ENCODE results near the gene ANKRD37.

ANKRD37 gene

DNA sequence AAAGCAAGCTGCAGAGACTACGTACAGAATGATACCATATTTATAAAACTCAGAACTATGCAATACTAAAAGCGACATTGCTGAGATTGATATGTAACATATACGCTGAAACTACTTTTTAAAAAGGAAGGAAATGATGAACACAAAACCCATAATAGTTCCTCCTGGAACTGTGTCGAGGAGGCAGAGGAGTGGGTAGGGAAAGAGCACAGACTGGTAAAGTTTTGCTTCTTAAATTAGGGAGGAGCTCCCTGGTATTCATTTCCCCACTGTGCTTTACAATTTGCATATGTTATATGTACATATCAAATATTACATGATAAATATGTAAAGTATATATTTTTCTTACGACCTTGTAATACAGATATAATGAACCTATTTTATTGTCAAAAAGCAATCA is 15.2 kb downstream of the ANKRD37 start:
- in situ Hi-C loops (cut with HindIII; ENCODE audit: low sequenced_read_pairs), result no loop called here

GRCh38 chr4:185412412-185412811 is 15.8 kb downstream of the ANKRD37 start:
- in situ Hi-C loops (cut with HindIII; ENCODE audit: low sequenced_read_pairs), result no loop called here

DNA sequence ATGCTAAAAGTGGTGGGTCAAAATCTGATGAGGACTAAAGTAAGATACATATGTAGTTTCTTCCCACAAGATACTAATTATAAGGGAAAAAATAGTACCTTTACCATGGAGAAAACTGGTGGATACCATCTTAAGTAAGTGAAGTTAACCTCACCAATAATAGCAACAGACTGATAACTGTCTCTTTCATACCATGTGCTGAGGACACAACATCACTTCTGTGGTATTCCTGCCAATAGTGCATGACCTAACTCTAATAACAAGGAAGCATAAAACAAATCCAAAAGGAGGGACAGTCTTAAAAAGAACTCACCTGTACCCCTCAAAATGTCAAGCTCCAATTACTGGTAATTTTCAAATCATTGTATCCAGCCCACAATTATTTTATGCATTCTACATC is 20.3 kb downstream of the ANKRD37 start:
- in situ Hi-C loops (cut with HindIII; ENCODE audit: low sequenced_read_pairs), result no loop called here

GRCh38 chr4:185421366-185422124 is 24.9 kb downstream of the ANKRD37 start:
- in situ Hi-C loops (cut with HindIII; ENCODE audit: low sequenced_read_pairs), result no loop called here

DNA sequence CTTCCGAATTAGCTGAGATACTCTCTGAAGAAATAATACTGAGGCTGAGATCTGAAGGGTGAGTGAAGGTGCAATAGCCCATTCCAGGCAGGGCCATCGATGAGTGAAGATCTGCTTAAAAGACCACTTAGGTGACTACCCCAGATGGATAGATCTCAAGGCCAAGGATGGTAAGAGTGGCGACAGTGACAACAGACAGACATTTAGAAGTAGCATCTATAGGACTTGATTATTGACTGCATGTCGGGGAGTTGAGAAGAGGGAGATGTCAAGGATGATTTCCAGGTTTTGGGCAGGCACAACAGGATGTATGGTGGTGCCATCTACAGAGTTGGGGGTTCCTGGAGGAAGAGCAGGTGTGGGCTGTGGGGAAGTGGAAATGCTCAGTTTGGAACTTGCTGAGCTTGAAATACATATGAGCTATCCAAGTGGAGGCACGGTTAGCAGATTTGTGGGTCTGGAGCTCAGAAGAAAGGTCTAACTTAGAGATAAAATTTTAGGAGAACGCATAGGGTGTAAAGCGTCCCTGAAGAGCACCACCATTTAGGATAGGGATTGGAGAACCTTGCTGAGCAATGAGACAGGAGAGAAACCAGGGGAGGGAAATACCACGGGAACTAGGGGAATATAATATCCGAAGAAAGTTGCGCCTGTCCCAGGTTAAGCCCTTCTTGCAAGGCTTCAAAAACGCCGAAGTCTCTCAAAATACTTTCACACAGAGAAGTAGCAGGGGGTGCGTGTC is 28.4 kb downstream of the ANKRD37 start:
- in situ Hi-C loops (cut with HindIII; ENCODE audit: low sequenced_read_pairs), result no loop called here

GRCh38 chr4:185425647-185426352 is 29.2 kb downstream of the ANKRD37 start, which contains the start of gene UFSP2:
Gene UFSP2 (minus strand): TSS chr4:185425964. CDS start chr4:185425868, 96 bp downstream.
- in situ Hi-C loops (cut with HindIII; ENCODE audit: low sequenced_read_pairs), result no loop called here

GRCh38 chr4:185426960-185427688 is 30.5 kb downstream of the ANKRD37 start:
- in situ Hi-C loops (cut with HindIII; ENCODE audit: low sequenced_read_pairs), result no loop called here

- in situ Hi-C loops (cut with HindIII; ENCODE audit: low sequenced_read_pairs), result no loop called here
Measured at GRCh38 chr4:185429660-185430059, 33.0 kb downstream of the ANKRD37 start.

DNA sequence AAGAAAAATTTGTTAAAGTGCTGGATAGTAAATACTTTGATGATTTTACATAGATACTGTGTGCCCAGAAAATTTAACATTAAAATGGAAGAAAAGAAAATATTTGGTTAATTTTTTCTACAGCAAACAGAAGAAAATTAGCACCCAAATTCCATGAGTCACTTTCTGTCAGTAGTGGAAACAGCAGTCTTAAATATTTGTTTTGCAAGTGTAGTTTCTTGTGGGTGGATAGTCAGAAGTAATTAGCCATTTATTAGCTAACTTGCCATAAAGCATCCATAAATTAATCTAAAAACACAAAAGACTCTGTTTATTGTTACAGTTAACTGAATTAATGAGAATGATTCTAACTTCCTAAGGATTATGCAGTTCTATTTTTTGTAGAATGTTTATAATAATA is 38.8 kb downstream of the ANKRD37 start:
- in situ Hi-C loops (cut with HindIII; ENCODE audit: low sequenced_read_pairs), result no loop called here

DNA sequence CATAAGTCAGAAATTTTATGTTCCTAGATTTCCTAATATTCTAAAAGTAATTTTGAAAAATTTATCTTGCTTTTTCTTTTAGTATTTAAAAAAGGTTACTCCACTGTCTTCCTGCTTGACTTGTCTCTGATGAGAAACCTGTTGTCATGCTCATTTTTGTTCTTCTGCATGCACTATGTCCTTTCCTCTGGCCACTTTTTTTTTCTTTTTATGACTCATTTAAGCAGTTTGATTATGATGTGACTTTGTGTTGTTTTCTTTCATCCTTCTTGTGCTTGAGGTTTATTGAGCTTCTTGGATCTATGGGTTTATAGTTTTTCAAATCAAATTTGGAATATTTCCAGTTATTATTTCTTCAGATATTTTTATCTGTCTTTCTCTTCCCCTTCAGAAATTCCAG is 41.2 kb downstream of the ANKRD37 start:
- in situ Hi-C loops (cut with HindIII; ENCODE audit: low sequenced_read_pairs), result no loop called here

- in situ Hi-C loops (cut with HindIII; ENCODE audit: low sequenced_read_pairs), result no loop called here
Measured at GRCh38 chr4:185441479-185441878, 44.8 kb downstream of the ANKRD37 start.

DNA sequence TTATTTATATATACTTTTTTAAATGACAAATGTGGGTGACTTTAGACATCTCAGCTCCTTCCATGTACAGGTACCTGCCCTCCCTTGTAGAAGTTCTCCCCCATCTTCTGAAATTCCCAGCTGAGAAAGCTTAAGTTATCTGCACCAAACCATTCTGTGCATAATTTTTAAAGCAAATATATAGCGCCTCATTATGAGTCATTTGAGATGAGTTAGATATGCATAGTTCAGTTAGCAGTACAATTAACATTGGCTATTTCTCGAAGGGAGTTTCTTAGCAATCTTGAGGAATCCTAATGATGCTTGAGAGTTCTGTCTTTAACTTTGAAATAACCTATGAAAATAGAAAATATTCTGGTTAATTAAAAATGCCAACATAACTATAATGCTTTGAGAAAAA is 48.6 kb downstream of the ANKRD37 start:
- in situ Hi-C loops (cut with HindIII; ENCODE audit: low sequenced_read_pairs), result no loop called here

Data from DLD1 (cell line).